B cell (primary cell): Measurements from ENCODE around the gene MCHR1. TPM values are rescaled to one million over a fixed set of nuclear protein-coding genes. Genes with fewer than 3 reads are reported as not detected.

ENCODE experiments used
- ATAC-seq: fragments of 200-7000 bp; cut with Tn5 transposase; one replicate; pipeline ENCODE4 v1.10.0; 2021; ENCODE audit warnings: low read depth, mild to moderate bottlenecking, moderate number of reproducible peaks, moderate library complexity
- CTCF ChIA-PET: fragments of 350-600 bp; sonication (Branson Sonifier 250); formaldehyde crosslinking; loops from one replicate; lab custom pipeline; 2021; ENCODE audit warnings: antibody characterized with exemption, inconsistent platforms; lab: Charles Lee
- POLR2A ChIA-PET: fragments of 350-600 bp; sonication (Branson Sonifier 250); formaldehyde crosslinking; loops from one replicate; lab custom pipeline; 2021; ENCODE audit warnings: antibody characterized with exemption; lab: Charles Lee
- DNase-seq: peaks from one replicate; pipeline ENCODE4 v3.0.0; 2013
- H2AFZ ChIP-seq: 2 replicates; pipeline ENCODE4 v1.6.1; 2012; ENCODE audit warnings: mild to moderate bottlenecking, low read depth, low read length; ENCODE audit not compliant: insufficient read depth, poor library complexity, severe bottlenecking
- H3K27ac ChIP-seq, 2 donors: 1 replicate in 1 of 2; 2 replicates in 1 of 2; pipeline ENCODE4 v1.5.1; 2012 to 2013; ENCODE audit warnings: low read length in 2 of 2, mild to moderate bottlenecking in 2 of 2, moderate library complexity in 1 of 2
- H3K27me3 ChIP-seq, 4 experiments: fragments of 200-600 bp in 1 of 4; sonication (generic) in 1 of 4; replicated peaks in 1 of 4; 1 replicate in 2 of 4; 2 replicates in 2 of 4; pipeline versions ENCODE4 v1.6.1 to v1.7.0; 2013 to 2016; ENCODE audit warnings: low read length in 3 of 4, mild to moderate bottlenecking in 2 of 4, mixed read lengths in 1 of 4, moderate library complexity in 1 of 4; ENCODE audit not compliant: insufficient read depth in 4 of 4, control insufficient read depth in 3 of 4; ENCODE audit errors: control extremely low read depth in 1 of 4
- H3K36me3 ChIP-seq, 2 experiments: replicated peaks in 1 of 2; 1 replicate in 1 of 2; 2 replicates in 1 of 2; pipeline versions ENCODE4 v1.6.1 to v1.7.1; 2013; ENCODE audit warnings: low read length in 1 of 2; ENCODE audit not compliant: insufficient read depth in 2 of 2, control insufficient read depth in 1 of 2; ENCODE audit errors: control extremely low read depth in 1 of 2, extremely low read depth in 1 of 2
- H3K4me1 ChIP-seq, 2 donors: fragments of 200-600 bp in 1 of 2; sonication (generic) in 1 of 2; 1 replicate in 1 of 2; 2 replicates in 1 of 2; pipeline versions ENCODE4 v1.5.1 to v1.6.1; 2013 to 2017; ENCODE audit warnings: low read length in 2 of 2; ENCODE audit not compliant: control insufficient read depth in 2 of 2, insufficient read depth in 2 of 2
- H3K4me2 ChIP-seq: replicated peaks from 2 replicates; pipeline ENCODE3; 2012; ENCODE audit warnings: mild to moderate bottlenecking, low read depth, low read length; ENCODE audit not compliant: poor library complexity, severe bottlenecking
- H3K4me3 ChIP-seq, 5 experiments: fragments of 200-600 bp in 1 of 5; sonication (generic) in 1 of 5; 1 replicate in 3 of 5; 2 replicates in 2 of 5; pipeline versions ENCODE4 v1.5.1 to v1.7.0; 2011 to 2016; ENCODE audit warnings: low read length in 4 of 5, mild to moderate bottlenecking in 4 of 5, low read depth in 2 of 5, control low read depth in 1 of 5, moderate library complexity in 1 of 5; ENCODE audit not compliant: insufficient read depth in 1 of 5; ENCODE audit errors: control extremely low read depth in 1 of 5, extremely low read depth in 1 of 5
- H3K79me2 ChIP-seq: fragments of 200-600 bp; sonication (generic); one replicate; pipeline ENCODE4 v1.6.0; 2016; ENCODE audit warnings: low read length; ENCODE audit not compliant: control insufficient read depth, insufficient read depth
- H3K9ac ChIP-seq: fragments of 200-600 bp; sonication (generic); 2 replicates; pipeline ENCODE4 v1.6.1; 2017; ENCODE audit warnings: mild to moderate bottlenecking, low read length, moderate library complexity
- H3K9me3 ChIP-seq, 3 donors: one replicate each; pipeline versions ENCODE4 v1.6.1 to v1.7.1; 2013; ENCODE audit warnings: low read length in 2 of 3; ENCODE audit not compliant: control insufficient read depth in 2 of 3, insufficient read depth in 1 of 3; ENCODE audit errors: control extremely low read depth in 1 of 3
- H4K20me1 ChIP-seq: 2 replicates; pipeline ENCODE4 v1.6.0; 2012; ENCODE audit warnings: mild to moderate bottlenecking, low read length; ENCODE audit not compliant: insufficient read depth, control insufficient read depth, poor library complexity, severe bottlenecking
- H3K27ac Mint-ChIP-seq: one replicate; pipeline ENCODE4 v1.8.0; 2021; ENCODE audit warnings: mixed read lengths
- H3K27me3 Mint-ChIP-seq: one replicate; pipeline ENCODE4 v1.8.0; 2021; ENCODE audit warnings: mixed read lengths
- H3K4me1 Mint-ChIP-seq: one replicate; pipeline ENCODE4 v1.8.0; 2021; ENCODE audit warnings: mixed read lengths
- H3K4me3 Mint-ChIP-seq: one replicate; pipeline ENCODE4 v1.8.0; 2021; ENCODE audit warnings: mixed read lengths
- H3K9me3 Mint-ChIP-seq: one replicate; pipeline ENCODE4 v1.8.0; 2022; ENCODE audit warnings: mixed read lengths; ENCODE audit not compliant: insufficient read depth
- CTCF ChIP-seq: fragments of 200-600 bp; IDR thresholded peaks from one replicate; pipeline ENCODE4 v1.8.0; 2022; ENCODE audit warnings: antibody characterized with exemption, mild to moderate bottlenecking
- EZH2 ChIP-seq: IDR thresholded peaks from 2 replicates; pipeline ENCODE4 v1.6.1; 2012; ENCODE audit warnings: borderline replicate concordance, low read depth, mild to moderate bottlenecking, moderate library complexity, low read length; ENCODE audit not compliant: insufficient read depth, poor library complexity, severe bottlenecking
- WGBS: methylation state at CpG from one replicate; pipeline ENCODE4 v1.1.5; 2013; ENCODE audit warnings: missing lambda C conversion rate; ENCODE audit not compliant: insufficient coverage; 5-methylcytosine and 5-hydroxymethylcytosine counted together
- intact Hi-C: fragments of 100-400 bp; cut with micrococcal nuclease; formaldehyde crosslinking; loops from one replicate; pipeline ENCODE4 v1.10.0; 2022
- polyA plus RNA-seq: library from polyadenylated mRNA; depleted of rRNA; stranded (reverse); fragments of >200 nt; gene quantifications from 2 replicates; pipeline ENCODE4 v1.2.3, GENCODE V29; 2012
- total RNA-seq, 2 donors: library from RNA; stranded (reverse); fragments of 120-200 nt in 1 of 2; gene quantifications; 1 replicate in 1 of 2; 2 replicates in 1 of 2; pipeline versions ENCODE4 v1.2.3 to v1.2.4, GENCODE V29; 2013 to 2022

MCHR1 gene
- total and polyA plus RNA-seq, 2 donors (not counting 1 experiment from before 2014, with no cell fraction given): not detected

GRCh38 chr22:40679964-40680818 lies 907 bp downstream of the MCHR1 start:
- DNase-seq (no peak), ATAC-seq (no peak)
- TF ChIP-seq EZH2: no peak
- TF ChIP-seq CTCF: no peak
- H2AFZ ChIP-seq: no peak overlapping the region
- no peaks in the 10 kb centered on the region for H4K20me1 ChIP-seq
- ChIA-PET CTCF (interaction anchor here (1.0 kb wide), 1 partner anchor 219 kb away, joined by 5 read pairs; no protein-coding TSS in a partner anchor), POLR2A (interaction anchor here (0.6 kb wide), 1 partner anchor 1164 kb away, joined by 5 read pairs; no protein-coding TSS in a partner anchor)
- no peak overlapping the region for H3K4me3 ChIP-seq
- H3K9me3 ChIP-seq: no peaks in the 10 kb centered on the region
- peaks cover 0 to 22% (median 10%) of the 10 kb centered on the region in 4 experiments for H3K27me3 ChIP-seq
- H3K36me3 ChIP-seq: no peaks in the 10 kb centered on the region
- peaks cover 29% of the 10 kb centered on the region for H3K27me3 Mint-ChIP-seq
- H3K27ac ChIP-seq: no peak overlapping the region
- H3K4me1 Mint-ChIP-seq: peaks cover 10% of the 10 kb centered on the region
- 54% methylated on average over 7 of the region's 9 CpGs for WGBS
- H3K4me2 ChIP-seq: no peak overlapping the region
- intact Hi-C loops: no loop called here
- H3K4me3 Mint-ChIP-seq: no peak overlapping the region
- H3K4me1 ChIP-seq: peaks cover 4 to 7% of the 10 kb centered on the region in 2 donors
- no peaks in the 10 kb centered on the region for H3K79me2 ChIP-seq
- no peaks in the 10 kb centered on the region for H3K9me3 Mint-ChIP-seq
- no peak overlapping the region for H3K27ac Mint-ChIP-seq
- no peak overlapping the region for H3K9ac ChIP-seq

GRCh38 chr22:40680819-40681183 lies 1.5 kb downstream of the MCHR1 start:
- WGBS: 96% methylated on average over 13 of the region's 15 CpGs

More at GRCh38 chr22:40680819-40681183, 1.5 kb downstream of the MCHR1 start:
- ATAC-seq: no peak
- Histone ChIP-seq H3K9me3 (no peaks in the 10 kb centered on the region), H3K27me3 (peaks cover 0 to 22% (median 10%) of the 10 kb centered on the region in 4 experiments), H3K4me1 (peaks cover 4 to 7% of the 10 kb centered on the region in 2 donors), H3K79me2 (no peaks in the 10 kb centered on the region), H3K4me2 (no peak overlapping the region), H3K27ac (no peak overlapping the region), H3K4me3 (no peak overlapping the region), H2AFZ (no peak overlapping the region), H3K36me3 (no peaks in the 10 kb centered on the region), H4K20me1 (no peaks in the 10 kb centered on the region), H3K9ac (no peak overlapping the region)
- Mint-ChIP-seq H3K27ac (no peak overlapping the region), H3K4me1 (peaks cover 10% of the 10 kb centered on the region), H3K9me3 (no peaks in the 10 kb centered on the region), H3K27me3 (peaks cover 32% of the 10 kb centered on the region), H3K4me3 (no peak overlapping the region)
- CTCF ChIA-PET: interaction anchor here (1.0 kb wide), 1 partner anchor 218 kb away, joined by 5 read pairs; no protein-coding TSS in a partner anchor
- DNase-seq: no peak
- POLR2A ChIA-PET: no interaction called here
- TF ChIP-seq CTCF: no peak
- no peak for TF ChIP-seq EZH2
- intact Hi-C loops: no loop called here
